K562 (cell line): Measurements from ENCODE around the gene ZNF275. TPM values are rescaled to one million over a fixed set of nuclear protein-coding genes. Genes with fewer than 3 reads are reported as not detected.

Experiments used
- ATAC-seq: fragments of 200-7000 bp; cut with Tn5 transposase; 3 replicates; pipeline ENCODE4 v1.9.1; 2020; ENCODE audit warnings: moderate library complexity
- BruUV-seq: library from RNA; stranded (reverse); fragments of 400-500 nt; replicated peaks from 2 replicates; lab custom pipeline; 2021; lab: Mats Ljungman, UMichigan
- CTCF ChIA-PET: fragments of 300-600 bp; formaldehyde crosslinking; extraction: SDS; loops from one replicate; lab custom pipeline; 2021; ENCODE audit warnings: low intra/inter-chr PET ratio; lab: Yijun Ruan, JAX
- POLR2A ChIA-PET: fragments of 300-600, 350-650 bp; sonication (Branson Sonifier 250); formaldehyde crosslinking; extraction: SDS; loops from one replicate; lab custom pipeline; 2021; ENCODE audit warnings: antibody characterized with exemption, inconsistent platforms; lab: Yijun Ruan, JAX
- DNase-seq, 4 experiments: peaks; one replicate each; pipeline versions ENCODE4 v3.0.0 to v3.0.0-alpha.2; 2011 to 2018; ENCODE audit warnings: low spot score in 3 of 4, mixed read lengths in 3 of 4; ENCODE audit errors: extremely low read depth in 1 of 4
- FAIRE-seq: peaks from 2 replicates; lab custom pipeline; 2011; peaks lifted over from hg19 to GRCh38; lab: Jason Lieb, UNC
- H2AFZ ChIP-seq: 2 replicates; pipeline ENCODE4 v1.6.0; 2011; ENCODE audit warnings: low read depth, low read length, control low read depth, inconsistent platforms
- H3K27ac ChIP-seq: fragments of 200-600 bp; 3 replicates; pipeline ENCODE4 v1.8.0; 2011; ENCODE audit warnings: low read depth, mild to moderate bottlenecking, control low read depth, inconsistent platforms, low read length, moderate library complexity, mixed read lengths; ENCODE audit errors: extremely low read depth
- H3K27me3 ChIP-seq, 2 experiments: fragments of 300-600 bp in 1 of 2; 2 replicates in 1 of 2; 3 replicates in 1 of 2; pipeline versions ENCODE4 v1.6.0 to v1.8.0; 2011; ENCODE audit warnings: inconsistent platforms in 2 of 2, low read length in 2 of 2, mild to moderate bottlenecking in 1 of 2, mixed read lengths in 1 of 2, moderate library complexity in 1 of 2; ENCODE audit not compliant: control insufficient read depth in 2 of 2, insufficient read depth in 2 of 2
- H3K36me3 ChIP-seq: fragments of 300-600 bp; 3 replicates; pipeline ENCODE4 v1.8.0; 2011; ENCODE audit warnings: mild to moderate bottlenecking, low read length, inconsistent platforms; ENCODE audit not compliant: control insufficient read depth, insufficient read depth
- H3K4me1 ChIP-seq, 2 experiments: fragments of 200-600 bp in 1 of 2; replicated peaks in 1 of 2; 2 replicates in 1 of 2; 3 replicates in 1 of 2; pipeline versions ENCODE4 v1.5.1 to v1.8.0; 2011; ENCODE audit warnings: inconsistent platforms in 2 of 2, low read length in 2 of 2, mild to moderate bottlenecking in 1 of 2, mixed read lengths in 1 of 2, moderate library complexity in 1 of 2; ENCODE audit not compliant: control insufficient read depth in 2 of 2, insufficient read depth in 2 of 2
- H3K4me2 ChIP-seq: 2 replicates; pipeline ENCODE4 v1.6.1; 2011; ENCODE audit warnings: low read length, control low read depth, inconsistent platforms, mixed read lengths; ENCODE audit not compliant: insufficient read depth
- H3K4me3 ChIP-seq: fragments of 200-600 bp; sonication (generic), shearing (Covaris generic); 2 replicates; pipeline ENCODE4 v1.5.1; 2016; ENCODE audit warnings: control low read depth, inconsistent platforms
- H3K79me2 ChIP-seq: fragments of 200-600 bp; 3 replicates; pipeline ENCODE4 v1.8.0; 2011; ENCODE audit warnings: low read length, inconsistent platforms; ENCODE audit not compliant: control insufficient read depth, insufficient read depth
- H3K9ac ChIP-seq, 2 experiments: 2 replicates each; pipeline versions ENCODE4 v1.6.0 to v1.6.1; 2011; ENCODE audit warnings: low read depth in 2 of 2, low read length in 2 of 2, control low read depth in 1 of 2, inconsistent platforms in 1 of 2, mild to moderate bottlenecking in 1 of 2, mixed read lengths in 1 of 2; ENCODE audit not compliant: insufficient read depth in 1 of 2
- H3K9me1 ChIP-seq: one replicate; pipeline ENCODE4 v1.6.0; 2011; ENCODE audit warnings: inconsistent platforms, mild to moderate bottlenecking, low read length, moderate library complexity; ENCODE audit not compliant: control insufficient read depth, insufficient read depth
- H3K9me3 ChIP-seq: replicated peaks from 2 replicates; pipeline ENCODE4 v1.5.1; 2011; ENCODE audit warnings: low read depth, low read length, inconsistent platforms; ENCODE audit not compliant: control insufficient read depth, insufficient read depth
- H4K20me1 ChIP-seq: replicated peaks from 2 replicates; pipeline ENCODE4 v1.6.1; 2011; ENCODE audit warnings: low read length, inconsistent platforms, mixed read lengths; ENCODE audit not compliant: control insufficient read depth, insufficient read depth
- ESRRA ChIP-seq: fragments of 450-650 bp; IDR thresholded peaks from 2 replicates; pipeline ENCODE4 v1.6.1; 2014; ENCODE audit warnings: low read depth, mild to moderate bottlenecking, moderate library complexity, borderline replicate concordance
- MTF1 ChIP-seq: fragments of 250-450 bp; sonication (Bioruptor Pico); IDR thresholded peaks from 2 replicates; pipeline ENCODE4 v1.9.0; 2021; ENCODE audit warnings: moderate library complexity, mild to moderate bottlenecking, inconsistent platforms, borderline replicate concordance
- PHF8 ChIP-seq: fragments of 200-600 bp; sonication (generic); IDR thresholded peaks from 2 replicates; pipeline ENCODE4 v1.6.1; 2012; ENCODE audit warnings: mixed run types, mild to moderate bottlenecking, inconsistent platforms, low read length, moderate library complexity, borderline replicate concordance
- WGBS: fragments of 100-300 bp; shearing (Covaris generic); methylation state at CpG from one replicate; pipeline ENCODE4 v1.1.6; 2016; ENCODE audit warnings: low coverage, mixed read lengths; ENCODE audit not compliant: insufficient coverage; ENCODE audit errors: missing lambda C conversion rate; 5-methylcytosine and 5-hydroxymethylcytosine counted together
- in situ Hi-C: fragments of 300-500 bp; cut with MboI; formaldehyde crosslinking; loops from 4 replicates; pipeline ENCODE4 v1.15.0; 2018; ENCODE audit warnings: inconsistent platforms, mixed read lengths
- intact Hi-C: fragments of 100-400 bp; cut with micrococcal nuclease; formaldehyde crosslinking; loops from 2 replicates; pipeline ENCODE4 v1.14.2; 2022
- polyA plus RNA-seq, 8 experiments: library from polyadenylated mRNA; depleted of rRNA in 4 of 8; stranded (reverse) in 5 of 8; unstranded in 3 of 8; fragments of >200 nt; fragmentation: Nextera tagmentation in 2 of 8; fragmentation: Illumina TruSeq in 1 of 8; extraction: Ambion mirVana in 2 of 8; extraction: Trizol in 1 of 8; gene quantifications; 2 replicates each; pipeline versions ENCODE4 v1.2.1 to v1.2.3, GENCODE V29; 2011 to 2014; ENCODE audit warnings: inconsistent platforms in 1 of 8, missing spikeins in 1 of 8
- total RNA-seq, 7 experiments: library from RNA; depleted of rRNA in 6 of 7; stranded (reverse); fragments of >200 nt in 6 of 7; fragmentation: Illumina TruSeq in 2 of 7; extraction: Trizol in 2 of 7; gene quantifications; 2 replicates each; pipeline versions ENCODE4 v1.2.1 to v1.2.3, GENCODE V29; 2011 to 2021; ENCODE audit warnings: low replicate concordance in 1 of 7
- TF ChIP-seq, protein P1 (sequence below): fragments of 250-450 bp; sonication (Bioruptor Pico); IDR thresholded peaks from 2 replicates; pipeline ENCODE4 v1.8.0; 2022; ENCODE audit warnings: moderate library complexity, mild to moderate bottlenecking, inconsistent platforms
- TF ChIP-seq, protein P2 (sequence below), 3 experiments: IDR thresholded peaks in 2 of 3; conservative IDR thresholded peaks in 1 of 3; 2 replicates each; pipeline ENCODE4 v1.5.1; 2011 to 2012; ENCODE audit warnings: low read length in 3 of 3, mild to moderate bottlenecking in 3 of 3, control low read depth in 2 of 3, improper control_type of control experiment in 1 of 3, inconsistent platforms in 1 of 3, low read depth in 1 of 3, mixed read lengths in 1 of 3, moderate library complexity in 1 of 3; ENCODE audit not compliant: insufficient read depth in 2 of 3

ZNF275 gene
- total and polyA plus RNA-seq, 9 of the 15 experiments (the other 6 are each of a cell fraction or from before 2014, with no cell fraction given): 2.1 to 19.1 (median 12.0) TPM

DNA sequence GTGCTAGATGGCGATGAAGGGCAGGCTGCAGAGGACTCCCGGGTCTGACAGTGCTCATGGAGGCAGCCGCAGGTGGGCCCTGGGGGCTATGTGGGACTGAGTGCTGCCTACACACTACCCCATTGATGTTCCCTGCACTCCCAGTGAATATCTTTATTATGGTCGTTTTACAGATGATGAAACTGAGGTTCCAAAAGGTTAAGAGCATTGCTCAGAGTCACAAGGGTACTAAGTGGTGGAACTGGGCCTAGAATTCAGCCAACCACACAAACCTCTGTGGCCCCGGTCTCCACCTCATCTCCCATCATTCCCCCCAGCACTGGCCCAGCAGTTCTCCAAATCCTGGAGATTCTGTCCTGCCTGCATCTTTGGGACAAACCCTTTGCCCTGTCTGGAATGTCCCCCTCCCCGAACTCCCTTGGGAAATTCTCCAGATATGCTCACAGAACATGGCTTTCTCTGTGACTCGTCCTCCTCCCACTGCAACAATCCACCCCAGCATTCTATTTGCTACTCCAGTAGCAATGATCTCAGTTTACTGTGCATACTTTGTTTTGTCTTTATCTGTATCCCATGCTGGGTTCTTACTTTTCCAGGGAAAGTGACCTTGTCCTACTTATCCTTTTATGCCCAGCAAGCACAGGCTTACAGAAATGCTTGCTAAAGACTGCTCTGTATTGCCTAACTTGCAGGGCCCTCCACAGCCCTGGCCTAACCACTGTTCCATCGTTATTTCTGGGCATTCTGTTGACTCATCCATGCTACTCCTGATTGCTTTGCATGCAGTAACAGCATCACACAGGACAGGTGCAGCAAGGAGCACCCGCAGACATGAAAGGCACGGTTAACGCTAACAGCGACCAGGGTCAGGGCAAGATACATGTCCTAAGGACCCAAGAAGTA lies 26.4 kb upstream of the ZNF275 start:
- in situ Hi-C loops (no loop called here), intact Hi-C loops (no loop called here)
- no peaks in the 10 kb centered on the region for H3K36me3 ChIP-seq
- CTCF ChIA-PET: no interaction called here
- POLR2A ChIA-PET: no interaction called here
- no peaks in the 10 kb centered on the region for H3K79me2 ChIP-seq
- no peak overlapping the region for H3K27ac ChIP-seq
- TF ChIP-seq PHF8 (no peak), ESRRA (0 out of 2 replicates have a peak, but pooled peaks have one; percentile 23)
- H3K9me1 ChIP-seq: no peaks in the 10 kb centered on the region
- H3K4me1 ChIP-seq: peaks cover 0 to 5% of the 10 kb centered on the region in 2 experiments; a peak in 3 of 5 replicates
- H3K27me3 ChIP-seq: peaks cover 0 to 38% of the 10 kb centered on the region in 2 experiments; a peak in 2 of 5 replicates
- DNase-seq (no peak), ATAC-seq (no peak), FAIRE-seq (no peak)
- no peaks in the 10 kb centered on the region for H4K20me1 ChIP-seq
- no peaks in the 10 kb centered on the region for H3K9me3 ChIP-seq
- no peak overlapping the region for H2AFZ ChIP-seq
- H3K4me2 ChIP-seq: no peak overlapping the region
- H3K9ac ChIP-seq: peak overlapping the region in 1 of 2 experiments; percentile 45; a peak in 1 of 4 replicates
- BruUV-seq: no TSS peak
- no peak overlapping the region for H3K4me3 ChIP-seq
- WGBS: 16% methylated on average over 8 of the region's 12 CpGs

DNA sequence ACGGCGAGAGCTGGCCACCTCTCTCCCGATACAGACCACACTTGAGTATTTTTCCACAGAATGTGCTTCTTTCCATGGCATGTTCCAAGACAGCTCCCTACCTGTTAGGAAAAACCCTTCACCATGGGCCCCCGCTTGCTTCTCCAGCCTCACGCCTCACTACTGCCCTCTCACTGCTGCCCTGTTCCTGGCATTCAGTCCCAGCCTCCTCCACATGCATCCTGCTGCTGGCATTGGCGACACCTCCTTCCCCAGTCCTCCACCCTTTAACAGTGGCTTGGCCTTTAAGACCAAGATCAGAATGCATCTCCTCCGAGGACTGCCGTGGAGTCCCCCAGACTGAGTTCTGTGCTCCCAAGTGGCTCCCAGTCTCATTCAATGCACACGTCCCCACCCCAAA lies 23.1 kb upstream of the ZNF275 start:
- in situ Hi-C loops (loop anchor here (10.0 kb wide), 1 partner anchor 326 kb away; no protein-coding TSS in a partner anchor), intact Hi-C loops (no loop called here)
- TF ChIP-seq MTF1: no peak
- TF ChIP-seq, protein P1, sequence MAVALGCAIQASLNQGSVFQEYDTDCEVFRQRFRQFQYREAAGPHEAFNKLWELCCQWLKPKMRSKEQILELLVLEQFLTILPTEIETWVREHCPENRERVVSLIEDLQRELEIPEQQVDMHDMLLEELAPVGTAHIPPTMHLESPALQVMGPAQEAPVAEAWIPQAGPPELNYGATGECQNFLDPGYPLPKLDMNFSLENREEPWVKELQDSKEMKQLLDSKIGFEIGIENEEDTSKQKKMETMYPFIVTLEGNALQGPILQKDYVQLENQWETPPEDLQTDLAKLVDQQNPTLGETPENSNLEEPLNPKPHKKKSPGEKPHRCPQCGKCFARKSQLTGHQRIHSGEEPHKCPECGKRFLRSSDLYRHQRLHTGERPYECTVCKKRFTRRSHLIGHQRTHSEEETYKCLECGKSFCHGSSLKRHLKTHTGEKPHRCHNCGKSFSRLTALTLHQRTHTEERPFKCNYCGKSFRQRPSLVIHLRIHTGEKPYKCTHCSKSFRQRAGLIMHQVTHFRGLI (CRISPR knock-in tag): no peak
- TF ChIP-seq, protein P2, sequence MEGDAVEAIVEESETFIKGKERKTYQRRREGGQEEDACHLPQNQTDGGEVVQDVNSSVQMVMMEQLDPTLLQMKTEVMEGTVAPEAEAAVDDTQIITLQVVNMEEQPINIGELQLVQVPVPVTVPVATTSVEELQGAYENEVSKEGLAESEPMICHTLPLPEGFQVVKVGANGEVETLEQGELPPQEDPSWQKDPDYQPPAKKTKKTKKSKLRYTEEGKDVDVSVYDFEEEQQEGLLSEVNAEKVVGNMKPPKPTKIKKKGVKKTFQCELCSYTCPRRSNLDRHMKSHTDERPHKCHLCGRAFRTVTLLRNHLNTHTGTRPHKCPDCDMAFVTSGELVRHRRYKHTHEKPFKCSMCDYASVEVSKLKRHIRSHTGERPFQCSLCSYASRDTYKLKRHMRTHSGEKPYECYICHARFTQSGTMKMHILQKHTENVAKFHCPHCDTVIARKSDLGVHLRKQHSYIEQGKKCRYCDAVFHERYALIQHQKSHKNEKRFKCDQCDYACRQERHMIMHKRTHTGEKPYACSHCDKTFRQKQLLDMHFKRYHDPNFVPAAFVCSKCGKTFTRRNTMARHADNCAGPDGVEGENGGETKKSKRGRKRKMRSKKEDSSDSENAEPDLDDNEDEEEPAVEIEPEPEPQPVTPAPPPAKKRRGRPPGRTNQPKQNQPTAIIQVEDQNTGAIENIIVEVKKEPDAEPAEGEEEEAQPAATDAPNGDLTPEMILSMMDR (IDR thresholded peaks at IDR 0.05 in 2 of 3, conservative IDR thresholded peaks at IDR 0.05 in 1 of 3; ENCODE audit: insufficient read depth in 2 of 3, low read depth in 1 of 3, low read length in 3 of 3): peak in 1 of 3 experiments; percentile 5; a peak in 1 of 6 replicates
- Histone ChIP-seq H3K4me1 (peaks cover 0 to 9% of the 10 kb centered on the region in 2 experiments; a peak in 2 of 5 replicates), H3K4me3 (no peak overlapping the region), H3K4me2 (no peak overlapping the region), H4K20me1 (no peaks in the 10 kb centered on the region), H3K9me3 (no peaks in the 10 kb centered on the region), H3K27me3 (peaks cover 0 to 10% of the 10 kb centered on the region in 2 experiments; a peak in 2 of 5 replicates), H3K27ac (no peak overlapping the region), H3K9me1 (no peaks in the 10 kb centered on the region), H3K79me2 (no peaks in the 10 kb centered on the region), H2AFZ (no peak overlapping the region), H3K9ac (no peak overlapping the region), H3K36me3 (no peaks in the 10 kb centered on the region)
- POLR2A ChIA-PET: interaction anchor here (0.6 kb wide), 1 partner anchor 39 kb away, joined by 5 read pairs; no protein-coding TSS in a partner anchor
- DNase-seq (no peak), ATAC-seq (no peak), FAIRE-seq (no peak)
- WGBS: 24% methylated on average over 6 of the region's 9 CpGs
- CTCF ChIA-PET: no interaction called here
- no TSS peak for BruUV-seq
